HG03039 (cell line): ENCODE results near the gene CMIP.
"Not testable (repeated sequence)": the region's sequence is repeated elsewhere in the genome, so short reads cannot be mapped to it uniquely, and the experiment has no call there.

ENCODE experiments used
- ATAC-seq: cut with Tn5 transposase; IDR thresholded peaks from one replicate; pipeline ENCODE4 v1.9.1; 2021; ENCODE audit warnings: mild to moderate bottlenecking, moderate library complexity; ENCODE audit not compliant: unreplicated experiment

The CMIP gene

DNA sequence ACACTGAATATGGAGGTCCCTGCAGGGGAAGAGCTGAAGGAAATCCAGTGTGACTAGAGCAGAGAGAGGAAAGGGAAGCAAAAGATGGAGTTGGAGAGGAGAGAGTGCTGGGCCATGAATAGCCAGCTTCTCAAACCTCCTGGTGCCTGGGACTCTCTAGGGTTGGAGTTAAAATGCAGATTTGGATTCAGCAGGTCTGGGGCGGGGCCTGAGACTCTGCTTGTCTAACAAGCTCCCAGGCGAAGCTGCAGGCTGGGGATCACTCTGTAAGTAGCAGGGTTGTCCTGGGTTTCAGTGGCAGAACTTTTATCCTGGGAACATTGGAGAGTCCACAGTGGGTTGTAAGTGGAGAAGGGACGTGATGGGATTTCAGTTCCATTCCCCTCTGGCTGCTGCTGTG, 231.1 kb downstream of the CMIP start:
- ATAC-seq, result no peak

DNA sequence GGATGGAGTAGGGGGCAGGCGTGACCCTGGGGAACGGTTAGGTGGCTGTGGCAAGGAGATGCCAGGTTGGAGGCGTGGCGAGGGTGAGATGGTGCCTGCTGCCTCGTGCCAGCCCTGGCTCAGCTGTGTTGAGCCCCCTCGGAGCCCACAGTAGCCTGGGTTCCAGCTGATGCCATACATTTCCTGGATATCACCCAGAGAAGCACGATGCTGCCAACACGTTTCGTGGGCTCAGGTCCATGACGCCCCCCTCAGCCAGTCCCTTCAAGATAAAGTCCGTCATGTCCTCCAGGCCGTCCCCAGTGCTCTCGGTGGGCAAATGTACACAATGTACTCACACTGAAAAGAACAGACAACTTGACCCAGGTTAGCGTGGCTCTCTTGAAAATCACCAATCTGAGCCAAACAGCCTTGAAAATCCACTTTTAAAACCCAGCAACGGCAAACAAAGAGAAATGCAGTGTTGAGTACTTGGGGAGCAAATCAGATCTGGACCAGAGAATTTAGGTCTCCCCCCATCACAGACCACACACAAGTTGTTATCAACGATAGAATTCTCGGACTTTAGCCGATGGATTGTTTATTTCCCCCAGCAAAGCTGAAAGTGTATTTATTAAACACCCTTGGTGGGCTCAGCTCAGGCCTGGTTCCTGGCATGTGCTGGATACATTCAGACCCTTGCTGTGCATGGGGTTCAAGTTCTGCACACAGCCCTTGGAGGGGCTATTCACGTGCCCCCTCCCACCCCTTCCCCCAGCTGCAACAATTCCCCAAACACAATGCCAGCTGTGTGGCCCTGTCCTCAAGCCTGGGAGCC, 231.7 kb downstream of the CMIP start:
- ATAC-seq, result no peak

DNA sequence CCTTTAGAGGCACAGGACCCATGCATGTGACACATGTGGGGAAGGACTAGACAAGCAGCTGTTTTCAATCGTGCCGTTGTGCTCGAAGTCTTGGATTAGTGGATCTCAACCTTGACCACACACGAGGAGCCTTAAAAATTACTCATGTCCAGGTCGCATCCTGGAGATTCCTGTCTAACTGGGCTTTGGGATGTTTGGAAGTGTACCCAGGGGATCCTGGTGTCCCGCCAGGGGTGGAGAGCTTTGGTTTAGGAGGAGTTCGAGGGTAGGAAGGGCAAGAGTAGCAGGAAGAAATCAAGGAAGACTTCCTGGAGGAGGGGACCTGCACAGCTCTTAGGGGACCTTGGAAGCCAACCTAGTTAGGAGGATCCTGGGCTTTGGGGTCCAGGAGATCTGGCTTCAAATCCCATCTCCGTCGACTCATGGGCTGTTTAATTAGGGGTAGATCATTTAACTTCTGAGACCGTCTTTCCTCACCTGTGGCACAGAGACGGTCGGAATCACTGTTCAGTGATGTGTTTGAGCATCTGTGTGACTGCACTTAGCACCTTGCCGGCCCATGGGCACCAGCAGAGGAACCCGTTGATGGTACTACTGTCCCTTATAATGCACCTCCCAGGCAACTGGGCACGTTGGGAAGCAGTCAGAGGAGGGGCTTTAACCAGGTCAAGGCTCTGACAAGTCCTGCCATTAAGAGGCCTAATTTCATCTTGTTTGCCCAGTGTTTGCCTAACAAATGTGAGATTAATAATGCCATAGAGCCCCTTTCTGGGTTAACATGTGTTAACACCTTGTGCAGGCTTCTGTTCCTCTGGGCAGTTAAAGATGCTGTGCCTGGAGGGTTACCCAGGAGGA, 232.5 kb downstream of the CMIP start:
- no peak for ATAC-seq

DNA sequence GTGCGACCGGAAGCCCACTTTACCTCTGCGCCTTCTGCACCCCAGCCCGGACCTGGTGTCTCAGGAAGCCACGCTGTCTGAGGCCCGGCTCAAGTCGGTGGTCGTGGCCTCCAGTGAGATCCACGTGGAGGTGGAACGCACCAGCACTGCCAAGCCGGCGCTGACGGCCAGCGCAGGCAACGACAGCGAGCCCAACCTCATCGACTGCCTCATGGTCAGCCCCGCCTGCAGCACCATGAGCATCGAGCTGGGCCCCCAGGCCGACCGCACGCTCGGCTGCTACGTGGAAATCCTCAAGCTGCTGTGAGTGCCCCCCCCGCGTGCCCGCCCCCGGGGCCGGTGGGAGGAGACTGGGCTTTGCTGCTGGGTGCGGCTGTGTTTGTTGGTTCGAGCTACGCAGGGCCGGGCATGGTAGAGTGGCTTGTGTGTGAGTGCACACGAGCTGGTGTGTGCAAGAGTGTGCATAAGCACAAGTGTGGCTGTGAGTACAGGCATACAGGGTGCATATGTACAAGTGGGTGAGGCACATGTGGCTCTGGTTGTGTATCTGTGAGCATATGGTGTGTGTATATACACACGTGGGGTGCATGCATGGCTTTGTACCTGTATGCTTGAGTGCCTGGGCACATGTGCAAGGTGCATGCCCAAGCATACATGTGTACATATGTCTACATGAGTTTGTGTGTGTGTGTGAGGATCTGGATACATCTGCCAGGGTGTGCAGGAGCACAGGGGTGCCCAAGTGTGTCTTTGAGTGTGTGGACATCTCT, 233.9 kb downstream of the CMIP start:
- ATAC-seq, result no peak

DNA sequence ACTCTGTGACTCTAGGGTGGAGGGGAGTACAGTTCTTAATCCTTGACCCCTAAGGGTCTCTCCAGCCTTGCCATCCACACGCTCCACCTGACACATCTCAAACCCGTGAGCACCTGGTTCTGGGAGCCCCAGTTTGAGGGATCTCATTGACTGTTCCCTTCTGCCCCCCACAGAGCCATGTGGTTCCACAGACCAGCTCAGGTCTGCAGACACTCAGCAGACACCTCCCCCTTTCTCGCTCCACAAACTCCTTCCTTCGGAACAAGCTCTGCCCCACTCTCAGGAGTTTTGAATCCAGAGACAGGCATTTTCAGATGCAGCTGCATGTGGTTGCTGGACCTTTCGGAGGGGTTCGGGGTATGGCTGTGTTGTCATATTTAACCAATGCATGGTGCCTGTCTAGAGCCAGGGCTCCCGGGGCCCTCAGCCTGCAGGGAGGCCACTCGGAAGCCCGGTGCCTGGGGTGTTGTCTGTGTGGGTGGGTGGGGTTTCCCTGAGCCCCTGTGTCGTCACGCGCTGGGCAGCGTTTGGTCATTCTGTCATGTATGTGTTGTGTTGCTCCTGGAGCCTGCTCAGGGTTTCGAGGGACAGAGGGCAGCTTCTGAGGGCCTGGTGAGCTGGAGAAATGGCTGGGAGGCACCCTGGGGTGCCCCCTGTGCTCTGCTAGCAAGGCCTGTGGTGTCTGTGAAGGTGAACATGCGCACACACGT, 235.3 kb downstream of the CMIP start:
- ATAC-seq, result no peak

DNA sequence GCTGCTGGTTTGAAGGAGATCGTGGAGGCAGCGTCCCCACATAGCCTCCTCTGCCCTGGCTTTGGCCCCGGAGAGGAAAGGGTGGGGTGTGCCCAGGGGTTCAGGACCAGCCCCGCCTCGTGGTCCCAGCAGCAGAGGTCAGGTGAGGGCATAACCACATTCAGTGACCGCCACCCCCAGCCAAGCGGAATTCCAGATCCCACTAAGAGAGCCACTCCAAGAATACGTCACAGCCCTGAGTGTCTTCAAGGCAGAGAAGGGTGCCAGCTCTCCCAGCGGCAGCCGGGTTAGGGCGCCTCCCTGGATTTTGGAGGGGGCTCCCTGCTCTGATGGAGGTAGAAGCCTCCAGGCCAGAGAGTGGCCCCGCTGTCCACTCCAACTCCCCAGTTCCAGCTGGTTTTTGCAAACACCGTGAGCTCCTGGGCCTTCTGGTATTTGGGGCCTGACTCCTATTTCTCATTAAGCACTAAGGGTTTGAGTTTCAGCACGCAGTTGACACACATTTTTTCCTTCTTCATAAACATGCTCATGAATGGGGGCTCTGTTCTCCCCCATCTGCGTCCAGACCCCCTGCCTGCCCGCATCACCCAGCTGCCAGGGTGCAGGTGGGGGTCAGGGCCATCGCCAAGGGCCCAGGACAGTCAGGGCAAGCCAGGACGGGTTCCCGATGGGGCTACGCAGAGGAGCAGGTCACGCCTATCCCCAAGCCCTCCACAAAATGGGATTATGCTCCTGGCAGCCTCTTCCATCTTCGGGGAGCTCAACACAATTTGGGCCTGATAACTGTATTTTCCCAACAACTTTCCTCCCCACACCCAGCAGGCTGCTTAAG, 236.1 kb downstream of the CMIP start:
- ATAC-seq, result no peak

DNA sequence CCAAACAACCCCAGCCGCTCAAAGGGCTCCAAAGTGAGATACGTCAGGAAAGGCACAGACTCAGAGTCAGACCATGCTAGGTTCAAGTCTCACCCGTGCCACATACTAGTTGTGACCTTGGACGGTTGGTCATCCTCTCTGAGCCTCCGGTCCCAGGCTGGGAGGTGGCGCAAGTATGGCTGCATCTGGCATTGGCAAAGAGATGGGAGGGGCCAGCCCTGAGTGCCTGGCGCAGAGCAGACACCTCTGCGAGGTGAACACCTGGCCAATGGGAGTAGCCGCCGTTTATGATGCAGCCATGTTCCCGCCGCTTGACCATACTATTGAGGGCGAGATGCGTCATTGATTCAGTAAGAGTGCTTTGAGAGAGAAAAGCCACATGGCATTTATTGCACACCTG, 236.7 kb downstream of the CMIP start:
- no peak for ATAC-seq

DNA sequence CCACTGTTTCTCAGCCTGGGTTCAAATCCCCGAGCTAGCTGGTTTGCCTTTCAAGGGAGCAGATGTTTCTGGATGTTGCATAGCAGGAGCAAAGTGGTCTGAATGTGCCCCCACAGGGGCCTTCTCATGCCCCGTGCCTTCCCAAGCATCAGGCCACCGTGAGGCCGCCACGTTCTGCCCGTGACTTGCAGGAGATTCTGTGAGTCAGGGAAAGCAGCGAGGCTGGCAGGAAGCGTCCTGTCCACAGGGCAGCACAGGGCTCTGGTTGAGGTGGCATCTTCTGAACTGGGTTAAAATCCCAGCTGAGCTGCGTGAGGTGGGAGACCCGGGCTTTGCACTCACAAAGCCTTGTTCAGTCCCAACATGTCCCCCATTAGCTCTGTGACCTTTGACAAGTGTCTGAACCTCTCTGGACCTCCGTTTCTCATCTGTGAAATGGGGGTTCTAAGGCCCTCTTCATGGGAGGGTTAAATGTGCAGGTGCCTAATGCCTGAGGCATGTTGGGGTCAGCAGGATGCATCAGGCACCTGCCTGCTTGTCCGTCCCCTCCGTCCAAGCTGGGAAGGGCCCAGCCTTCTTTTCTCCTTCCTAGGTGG, 239.7 kb downstream of the CMIP start:
- ATAC-seq, result no peak

DNA sequence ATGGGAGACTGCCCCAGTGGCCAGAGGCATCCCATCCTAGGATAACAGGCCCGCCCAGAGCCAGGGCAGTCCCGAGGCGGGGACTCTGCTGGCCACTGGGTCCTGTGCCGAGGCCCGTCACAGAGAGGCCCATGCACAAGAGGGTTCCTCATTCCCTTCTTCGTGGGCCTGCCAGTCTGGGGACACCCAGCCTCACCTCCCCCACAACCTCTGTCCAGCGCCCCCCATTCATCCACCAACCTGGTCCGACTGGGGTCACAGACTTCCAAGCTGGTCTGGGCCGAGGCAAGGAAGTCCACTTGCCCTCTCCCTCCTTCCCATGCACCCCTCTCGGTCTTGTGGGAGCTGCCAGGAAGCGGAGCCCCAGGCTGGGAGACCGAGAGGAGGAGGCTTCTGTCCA, 240.3 kb downstream of the CMIP start:
- no peak for ATAC-seq

DNA sequence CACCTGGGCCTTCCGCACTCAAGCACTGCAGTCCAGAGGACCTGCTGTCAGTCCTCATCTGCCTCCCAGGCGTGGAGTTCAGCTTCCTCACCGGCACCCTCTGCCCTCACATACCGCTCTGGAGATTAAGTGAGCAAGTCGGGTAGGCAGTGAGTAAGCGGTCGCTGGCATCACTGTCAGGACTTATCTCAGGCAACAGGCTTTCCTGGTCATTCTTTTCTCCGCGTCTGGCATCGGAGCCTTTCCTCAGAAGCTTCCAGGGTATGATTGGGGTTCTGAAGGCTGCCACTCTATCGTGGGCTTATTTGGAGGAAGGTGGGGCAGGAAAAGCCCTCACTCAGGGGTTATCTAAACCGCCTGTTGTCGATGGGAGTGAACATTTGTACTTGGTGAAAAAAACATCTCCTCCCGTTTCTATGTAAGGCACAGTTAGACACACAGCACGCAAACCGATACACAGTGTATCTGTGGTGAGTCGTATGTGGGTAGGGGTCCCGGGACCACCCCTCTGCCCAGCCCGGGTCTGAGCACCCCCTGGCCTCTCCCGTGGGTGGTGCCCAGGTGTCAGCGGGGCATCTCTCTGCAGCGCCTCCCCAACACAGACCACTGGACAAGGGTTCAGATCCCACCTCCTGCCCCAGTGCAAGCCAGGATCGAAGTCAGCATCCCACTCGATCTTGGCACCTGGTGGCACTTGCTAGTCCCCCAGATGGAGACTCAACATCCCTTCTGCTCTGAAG, 242.0 kb downstream of the CMIP start:
- ATAC-seq, result no peak

DNA sequence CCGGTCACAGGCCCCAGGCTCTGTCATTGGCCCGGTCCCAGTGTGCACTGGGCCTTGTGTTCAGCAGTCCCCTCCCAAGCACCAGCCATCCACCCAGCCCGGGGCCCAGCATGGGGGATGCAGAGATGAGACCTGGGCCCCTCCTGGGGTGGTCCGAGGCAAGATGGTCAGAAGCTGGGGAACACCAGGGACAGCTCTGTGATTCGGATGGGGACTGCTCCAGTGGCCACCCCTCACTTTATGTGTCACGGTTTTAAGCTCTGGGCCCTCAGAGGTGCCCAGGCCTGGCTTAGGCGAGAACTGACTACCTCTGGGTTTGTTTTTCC, 242.5 kb downstream of the CMIP start:
- no peak for ATAC-seq

DNA sequence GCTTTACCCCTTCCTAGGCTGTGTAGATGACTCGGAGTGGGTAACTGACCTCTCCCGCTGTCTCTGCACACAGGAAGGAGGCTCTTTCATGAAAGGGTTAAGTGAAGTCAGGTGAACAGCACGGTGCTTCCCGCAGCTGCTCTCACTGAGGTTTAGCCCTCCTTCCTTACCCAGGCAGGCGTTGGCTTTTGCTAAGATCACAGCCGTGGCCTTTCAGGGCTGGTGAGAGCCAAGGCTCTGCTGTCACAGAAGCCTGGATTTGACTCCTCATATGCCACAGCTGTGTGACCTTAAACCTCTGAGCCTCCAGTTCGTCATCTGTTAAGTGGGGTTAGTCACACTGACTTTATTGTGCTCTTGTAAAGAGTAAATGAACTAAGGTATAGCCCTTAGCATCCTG, 243.6 kb downstream of the CMIP start:
- no peak for ATAC-seq

DNA sequence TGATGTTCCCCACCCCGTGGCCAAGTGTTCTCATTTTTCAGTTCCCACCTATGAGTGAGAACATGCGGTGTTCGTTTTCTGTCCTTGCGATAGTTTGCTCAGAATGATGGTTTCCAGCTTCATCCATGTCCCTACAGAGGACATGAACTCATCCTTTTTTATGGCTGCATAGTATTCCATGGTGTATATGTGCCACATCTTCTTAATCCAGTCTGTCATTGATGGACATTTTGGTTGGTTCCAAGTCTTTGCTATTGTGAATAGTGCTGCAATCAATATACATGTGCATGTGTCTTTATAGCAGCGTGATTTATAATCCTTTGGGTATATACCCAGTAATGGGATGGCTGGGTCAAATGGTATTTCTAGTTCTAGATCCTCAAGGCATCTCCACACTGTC, 244.2 kb downstream of the CMIP start:
- not testable (repeated sequence) for ATAC-seq

DNA sequence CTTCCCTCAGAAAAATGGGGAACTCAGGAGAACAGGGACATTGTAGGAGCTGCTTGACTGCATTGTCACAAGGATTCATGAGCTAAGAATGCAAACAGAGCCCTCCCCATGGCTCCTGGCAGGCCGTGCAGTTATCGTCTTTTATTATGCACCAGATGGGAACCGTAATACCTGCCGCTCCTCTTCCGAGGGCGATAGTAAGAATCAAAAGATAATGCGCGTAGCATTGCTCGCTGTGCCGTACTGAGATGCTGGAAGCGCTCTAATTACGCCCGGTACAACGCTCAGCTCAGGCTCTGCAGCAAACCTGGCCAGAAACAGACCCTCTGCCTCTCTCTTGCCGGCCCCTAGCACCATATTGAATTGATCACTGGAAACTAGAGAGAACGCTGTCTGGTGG, 247.4 kb downstream of the CMIP start:
- ATAC-seq, result no peak

DNA sequence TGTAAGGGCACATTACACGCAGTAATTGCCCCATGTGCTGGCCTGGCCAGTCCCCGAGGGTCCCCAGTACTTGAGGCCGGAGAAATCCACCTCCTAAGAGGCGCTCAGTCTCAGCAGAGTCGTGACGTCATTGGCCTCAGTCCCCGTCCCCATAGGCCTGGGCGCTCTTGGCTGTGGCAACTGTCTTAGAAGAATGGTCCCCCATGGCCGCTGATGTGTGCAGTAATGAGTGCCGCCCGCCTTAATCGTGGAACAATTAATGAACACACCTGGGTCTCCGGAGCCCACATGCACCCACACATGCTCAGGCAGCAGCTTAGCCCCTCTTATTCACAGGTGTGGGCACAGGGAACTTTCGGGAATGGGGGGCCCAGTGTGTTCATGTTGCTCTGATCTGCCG, 248.0 kb downstream of the CMIP start:
- no peak for ATAC-seq

DNA sequence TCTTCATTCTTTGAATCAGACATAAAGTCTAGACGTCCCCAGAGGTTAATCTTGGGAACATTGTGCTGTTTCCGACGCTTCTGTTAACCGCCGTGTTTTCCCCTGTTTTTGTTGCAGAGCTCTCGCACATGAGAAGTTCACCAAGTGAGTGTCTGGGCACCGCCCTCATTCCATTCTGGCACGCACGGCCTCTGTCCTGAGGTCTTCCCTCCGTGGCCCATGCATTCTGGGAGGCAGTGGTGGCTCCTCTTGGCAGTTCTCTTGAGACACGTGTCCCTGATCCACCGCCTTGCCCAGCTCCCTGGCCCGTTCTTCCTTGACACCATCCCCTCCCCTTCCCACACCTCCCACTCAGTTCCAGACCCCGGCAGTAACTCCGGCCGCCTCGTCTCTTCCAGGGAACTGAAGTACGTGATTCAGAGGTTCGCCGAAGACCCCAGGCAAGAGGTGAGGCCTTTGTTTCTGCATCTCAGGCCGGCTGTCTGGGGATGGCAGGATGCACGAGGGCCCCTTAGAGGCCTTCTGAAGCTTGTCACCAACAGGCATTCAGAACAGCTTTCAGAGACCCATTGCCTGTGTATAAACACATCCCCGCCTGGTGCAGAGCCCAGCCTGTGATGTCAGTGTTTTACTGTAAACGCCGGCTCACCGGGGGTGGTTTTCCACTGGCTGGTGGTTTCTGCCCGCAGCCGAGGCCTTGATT, 248.6 kb downstream of the CMIP start:
- no peak for ATAC-seq

DNA sequence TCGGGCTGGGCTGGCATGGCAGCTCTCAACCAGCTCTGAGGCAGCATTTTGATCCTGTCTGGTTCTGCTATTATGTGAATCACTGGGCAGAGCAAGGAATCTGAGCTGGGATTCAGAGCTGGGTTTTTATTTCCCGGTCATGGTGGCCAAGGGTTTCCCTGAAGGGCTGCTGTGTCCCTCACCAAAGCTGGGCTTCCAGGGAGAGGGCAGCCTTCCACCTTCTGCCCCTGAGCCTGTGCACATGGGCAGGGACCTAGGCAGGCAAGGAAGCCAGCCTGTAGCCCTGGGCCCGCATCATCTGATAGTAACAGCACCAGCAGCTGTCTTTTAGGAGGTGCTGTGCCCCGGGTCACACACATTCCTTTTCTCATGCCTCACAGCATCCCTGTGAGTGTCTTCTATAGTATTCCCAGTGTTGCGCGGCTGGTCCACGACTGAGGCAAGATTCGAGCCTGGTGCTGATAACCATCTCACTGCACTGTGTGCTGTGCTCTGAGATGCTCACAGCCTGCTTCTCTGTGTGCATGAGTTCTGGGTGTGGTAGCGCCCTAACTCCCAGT, 249.2 kb downstream of the CMIP start:
- ATAC-seq, result no peak
